ENCODE results near the gene TMEM79.
A peak's percentile ranks its signal among the peaks of the same experiment; 100 is the strongest.
"Not testable (repeated sequence)": the region's sequence is repeated elsewhere in the genome, so short reads cannot be mapped to it uniquely, and the experiment has no call there.

The TMEM79 gene

DNA sequence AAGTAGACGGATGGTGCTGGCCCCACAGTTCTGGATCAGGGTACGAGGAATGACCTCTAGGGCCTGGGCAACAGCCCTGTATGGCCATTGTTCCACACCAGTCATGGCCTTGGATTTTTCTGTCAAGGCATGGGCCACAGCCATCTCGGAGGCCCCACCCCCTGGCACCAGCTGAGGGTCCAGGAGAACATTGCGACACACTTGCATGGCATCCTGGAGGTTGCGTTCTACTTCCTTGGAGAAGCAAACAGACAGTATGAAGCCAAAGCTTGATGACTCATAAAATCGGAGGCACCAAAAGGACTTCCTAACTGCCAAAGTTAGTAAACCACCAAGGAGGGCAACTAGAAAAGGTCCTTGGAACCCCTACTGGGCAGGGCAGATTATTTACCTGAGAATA, 26.8 kb downstream of the TMEM79 start:
- no peak for DNase-seq

DNA sequence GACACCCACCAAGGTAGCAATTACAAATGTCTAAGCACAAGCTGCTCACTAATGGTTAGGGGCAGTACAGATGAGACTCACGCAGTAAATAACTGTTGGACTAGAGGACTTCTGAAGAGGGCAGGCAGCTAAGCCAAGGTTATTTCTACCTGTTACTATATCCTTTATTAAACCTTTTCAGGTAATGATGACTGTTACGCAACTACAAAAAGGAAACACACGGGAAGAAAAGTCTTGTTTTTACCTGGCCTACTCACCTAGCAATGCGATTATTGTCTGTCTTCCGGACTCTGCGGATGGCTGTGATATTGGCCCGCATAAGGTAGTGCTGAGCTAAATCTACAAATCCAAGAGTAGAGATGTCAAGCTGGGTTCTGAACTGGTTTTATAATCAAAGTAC, 32.8 kb downstream of the TMEM79 start:
- no peak for DNase-seq

DNA sequence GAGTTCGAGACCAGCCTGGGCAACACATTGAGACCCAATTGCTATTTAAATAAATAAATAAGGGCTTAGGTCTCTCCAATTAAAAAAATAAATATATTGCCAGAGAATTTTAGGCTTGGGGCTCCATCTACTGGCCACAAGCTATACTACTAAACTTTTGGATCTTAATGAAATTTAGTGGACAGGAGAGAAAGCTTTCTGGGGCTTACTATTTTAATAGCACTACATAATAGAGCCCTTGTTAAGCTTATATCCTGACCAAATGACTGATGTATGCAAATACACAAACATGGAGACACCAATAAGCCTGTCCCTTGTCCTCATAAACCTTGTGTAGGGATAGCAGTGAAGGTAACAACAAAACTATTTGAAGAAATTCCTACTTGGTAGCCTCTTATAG, 35.5 kb downstream of the TMEM79 start:
- DNase-seq: no peak

DNA sequence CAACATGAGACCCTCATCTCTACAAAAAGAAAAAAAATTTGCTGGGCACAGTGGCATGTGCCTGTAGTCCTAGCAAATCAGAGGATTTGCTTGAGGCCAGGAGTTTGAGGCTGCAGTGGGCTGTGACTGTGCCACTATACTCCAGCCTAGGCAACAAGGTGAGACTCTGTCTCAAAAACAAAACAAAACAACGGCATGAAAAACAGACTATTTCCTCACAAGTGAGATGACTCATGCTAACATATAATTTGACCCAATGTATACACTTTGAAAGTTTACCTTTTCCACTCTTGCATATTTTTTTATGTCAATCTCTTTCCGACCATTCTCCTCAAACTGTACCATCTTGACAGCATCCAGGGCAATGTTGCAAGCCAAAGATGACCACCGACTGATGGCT, 36.4 kb downstream of the TMEM79 start:
- DNase-seq: no peak

DNA sequence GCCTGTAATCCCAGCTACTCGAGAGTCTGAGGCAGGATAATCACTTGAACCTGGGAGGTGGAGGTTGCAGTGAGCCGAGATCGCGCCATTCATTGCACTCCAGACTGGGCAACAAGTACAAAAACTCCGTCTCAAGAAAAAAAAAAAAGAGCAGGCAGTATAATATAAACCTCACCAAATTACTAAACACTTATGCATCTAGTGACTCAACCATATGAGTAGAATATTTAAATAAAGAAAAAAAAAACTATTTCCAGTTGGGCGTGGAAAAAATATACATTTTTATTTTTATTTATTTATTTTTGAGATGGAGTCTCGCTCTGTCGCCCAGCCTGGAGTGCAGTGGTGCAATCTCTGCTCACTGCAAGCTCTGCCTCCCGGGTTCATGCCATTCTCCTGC, 39.1 kb downstream of the TMEM79 start:
- DNase-seq: not testable (repeated sequence)

DNA sequence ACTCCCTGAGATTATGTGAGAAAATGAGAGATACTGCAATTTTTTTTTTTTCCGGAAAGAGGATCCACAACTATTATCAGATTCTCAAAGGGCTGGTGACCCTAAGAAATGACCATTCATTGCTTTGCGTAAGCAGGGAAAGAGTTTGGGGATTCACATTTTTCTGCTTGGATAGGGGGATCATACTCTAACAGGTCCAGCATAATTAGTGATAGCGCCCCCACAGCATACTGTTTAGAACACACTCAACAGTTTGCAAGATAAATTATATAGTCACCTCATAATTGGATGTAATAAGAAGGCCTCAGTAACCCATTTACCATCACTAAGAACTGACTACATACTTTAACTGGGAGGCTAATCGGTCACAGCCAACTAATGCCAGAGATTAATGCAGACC, 52.1 kb downstream of the TMEM79 start:
- DNase-seq: no peak

DNA sequence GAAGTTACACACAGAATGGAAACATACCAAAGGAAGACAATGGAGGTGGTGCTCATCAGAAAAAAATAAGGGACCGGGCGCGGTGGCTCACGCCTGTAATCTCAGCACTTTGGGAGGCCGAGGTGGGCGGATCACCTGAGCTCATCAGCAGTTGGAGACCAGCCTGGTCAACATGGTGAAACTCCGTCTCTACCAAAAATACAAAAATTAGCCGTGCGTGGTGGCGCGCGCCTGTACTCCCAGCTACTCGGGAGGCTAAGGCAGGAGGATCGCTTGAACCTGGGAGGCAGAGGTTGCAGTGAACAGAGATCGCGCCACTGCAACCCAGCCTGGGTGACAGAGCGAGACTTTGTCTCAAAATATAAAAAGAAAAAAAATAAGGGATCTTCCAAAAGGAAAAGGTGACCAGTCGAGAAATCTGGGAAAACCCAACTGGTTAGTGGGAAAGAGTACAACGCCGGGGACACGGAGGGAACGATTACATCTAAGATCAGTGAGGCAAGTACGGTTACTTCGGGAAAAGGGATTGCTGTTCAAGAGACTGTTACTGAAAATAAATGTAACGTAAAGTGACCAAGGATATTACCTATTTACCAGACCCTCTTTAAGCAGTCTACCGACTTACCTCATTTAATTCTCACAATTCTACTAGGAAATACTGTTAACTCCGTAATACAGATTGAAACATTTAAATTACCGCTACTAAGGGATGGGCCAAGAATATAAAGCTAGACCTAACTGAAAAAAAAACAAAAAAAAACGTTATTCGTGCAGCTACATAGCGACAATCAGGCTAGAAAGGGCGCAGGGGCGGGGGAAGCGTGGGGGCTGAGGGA, 53.1 kb downstream of the TMEM79 start:
- no peak for DNase-seq

DNA sequence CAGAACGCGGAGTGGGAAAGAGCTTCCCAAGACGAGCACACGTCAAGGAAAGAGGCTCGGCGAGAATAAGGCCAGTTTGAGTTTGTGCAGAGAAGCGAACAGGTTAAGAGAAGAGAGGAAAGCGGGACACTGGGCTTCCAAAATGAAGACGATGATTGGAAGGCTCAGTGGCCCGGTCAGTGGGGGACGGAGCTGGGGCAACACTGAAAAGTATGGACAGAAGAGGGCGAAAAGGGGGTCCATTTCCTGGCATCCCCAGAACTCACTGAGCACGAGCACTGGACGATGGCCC, 53.7 kb downstream of the TMEM79 start:
- no peak for DNase-seq

DNA sequence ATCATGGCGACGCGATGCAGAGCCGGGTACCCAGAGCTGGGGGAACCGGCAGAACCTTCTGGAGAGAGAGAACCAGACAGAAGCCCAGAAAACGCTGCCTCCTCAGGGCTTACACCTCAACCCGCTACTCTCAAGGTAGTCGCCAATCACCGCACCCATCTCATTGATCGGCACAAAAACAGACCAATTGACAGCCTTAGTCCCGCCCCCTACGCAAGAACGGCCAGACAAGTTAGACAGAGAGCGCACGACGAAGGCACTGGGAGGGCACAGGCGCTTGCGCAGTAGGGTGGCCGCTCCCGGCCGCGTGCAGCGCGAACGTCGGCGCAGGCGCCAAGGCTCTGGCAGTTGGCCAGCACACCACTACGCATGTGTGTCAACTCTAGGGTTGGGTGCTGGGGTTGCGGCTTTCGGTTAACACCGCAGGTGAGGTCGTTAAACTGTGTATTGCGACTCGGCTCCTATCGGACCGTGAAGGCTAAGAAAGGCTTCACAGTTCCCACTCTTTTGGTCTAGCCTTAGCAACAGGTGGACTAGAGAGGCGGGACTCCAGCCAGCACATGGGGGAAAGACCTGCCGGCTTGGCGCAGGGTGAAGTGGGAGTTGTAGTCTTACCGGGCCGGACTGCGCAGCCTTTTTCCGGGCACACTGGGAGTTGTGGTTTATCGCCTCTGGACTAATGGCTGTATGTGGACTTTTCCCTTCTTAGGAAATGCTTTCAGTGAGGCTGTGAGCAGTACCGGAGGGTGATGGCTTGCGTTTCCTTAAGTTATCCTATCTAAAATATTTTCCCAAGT, 54.3 kb downstream of the TMEM79 start, which contains the start of the genes CCT3 and TSACC:
TSS of gene CCT3 (minus strand) at position 113 of the 797 bp plus-strand sequence. CDS start at position 5, 108 bp downstream.
TSS of gene TSACC (plus strand) at position 347 of the 797 bp plus-strand sequence. CDS start 1,232 bp downstream, outside the sequence.
- DNase-seq: peak; percentile 99
